NCI-H510A (cell line): ENCODE data around the gene ZER1.
"Not testable (repeated sequence)": the region's sequence is repeated elsewhere in the genome, so short reads cannot be mapped to it uniquely, and the experiment has no call there.

Experiments
- DNase-seq: peaks from one replicate; lab custom pipeline; 2025; lab: John Stamatoyannopoulos, UW

The ZER1 gene

DNA sequence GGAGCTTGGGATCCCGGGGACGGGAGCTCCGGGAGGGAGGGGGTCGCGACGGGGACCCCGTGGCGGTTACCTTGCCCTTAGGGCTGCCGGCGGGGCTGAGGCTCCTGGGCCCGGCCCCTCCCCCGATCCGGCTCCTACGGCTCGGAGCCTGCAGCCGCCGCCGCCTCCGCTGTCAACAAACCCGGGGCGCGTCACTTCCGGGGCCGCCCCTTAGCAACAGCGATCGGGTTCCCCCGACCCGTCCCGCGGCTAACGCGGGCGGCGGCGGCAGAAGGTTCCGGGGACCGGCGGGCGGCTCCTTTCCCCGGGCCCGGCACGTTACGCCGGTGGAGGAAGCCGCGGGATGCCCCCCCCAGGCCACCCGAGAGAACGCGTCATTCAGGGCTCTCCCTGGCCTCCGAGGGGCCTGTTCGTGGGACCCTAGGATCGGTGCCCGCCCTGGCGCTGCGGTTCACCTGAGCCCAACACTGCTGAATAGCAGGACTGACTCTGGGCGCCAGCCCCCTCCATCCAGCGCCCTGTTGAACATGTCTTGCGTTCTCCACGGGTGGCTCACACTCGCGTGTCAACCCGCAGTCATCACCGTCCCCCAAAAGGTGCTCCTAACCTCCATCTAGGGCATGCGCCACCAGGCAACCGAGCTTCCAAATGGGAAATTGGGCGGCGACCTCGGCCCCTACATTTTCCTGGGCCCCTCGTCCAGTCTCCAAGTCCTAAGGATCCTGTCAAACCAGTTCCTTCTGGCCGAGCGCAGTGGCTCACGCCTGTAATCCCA, at the start of gene ZER1:
Gene ZER1, minus strand, starts transcription at position 183 of the 775 bp plus-strand sequence. CDS start 16,362 bp downstream, outside the sequence.
- peak; percentile 90 for DNase-seq

DNA sequence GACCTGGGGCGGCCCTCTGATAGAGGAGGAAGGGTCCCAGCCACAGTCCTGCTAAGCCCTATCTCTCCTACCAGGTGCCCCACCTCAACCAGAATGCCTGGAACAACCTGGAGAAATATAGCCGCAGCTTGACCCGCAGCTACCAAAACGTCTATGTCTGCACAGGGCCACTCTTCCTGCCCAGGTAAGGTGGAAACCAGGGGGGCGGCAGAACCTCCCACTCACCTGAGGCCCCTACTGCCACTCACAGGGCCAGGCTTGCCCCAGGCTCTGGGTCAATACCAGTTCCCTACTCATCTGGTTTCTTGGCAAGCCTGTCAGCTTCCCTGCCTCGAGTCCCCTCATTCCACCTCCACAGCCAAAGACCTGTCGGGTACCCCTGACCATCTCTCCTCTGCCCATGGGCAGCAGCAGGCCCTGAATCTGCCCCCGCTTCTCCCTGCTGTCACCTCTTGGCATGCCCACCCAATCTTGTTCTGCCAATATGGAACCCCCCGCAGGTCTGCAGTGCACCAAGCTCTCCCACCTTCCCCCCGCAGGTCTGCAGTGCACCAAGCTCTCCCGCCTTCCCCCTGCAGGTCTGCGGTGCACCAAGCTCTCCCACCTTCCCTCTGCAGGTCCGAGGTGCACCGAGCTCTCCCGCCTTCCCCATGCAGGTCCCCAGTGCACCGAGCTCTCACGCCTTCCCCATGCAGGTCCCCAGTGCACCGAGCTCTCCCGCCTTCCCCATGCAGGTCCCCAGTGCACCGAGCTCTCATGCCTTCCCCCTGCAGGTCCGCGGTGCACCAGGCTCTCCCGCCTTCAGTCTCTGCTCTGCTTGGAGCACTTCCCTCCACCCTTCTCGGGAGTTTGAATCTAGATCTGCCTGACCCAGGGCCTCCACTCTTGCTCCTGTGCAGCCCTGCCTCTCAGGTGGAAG, 49.2 kb upstream of the ZER1 start:
- no peak for DNase-seq

DNA sequence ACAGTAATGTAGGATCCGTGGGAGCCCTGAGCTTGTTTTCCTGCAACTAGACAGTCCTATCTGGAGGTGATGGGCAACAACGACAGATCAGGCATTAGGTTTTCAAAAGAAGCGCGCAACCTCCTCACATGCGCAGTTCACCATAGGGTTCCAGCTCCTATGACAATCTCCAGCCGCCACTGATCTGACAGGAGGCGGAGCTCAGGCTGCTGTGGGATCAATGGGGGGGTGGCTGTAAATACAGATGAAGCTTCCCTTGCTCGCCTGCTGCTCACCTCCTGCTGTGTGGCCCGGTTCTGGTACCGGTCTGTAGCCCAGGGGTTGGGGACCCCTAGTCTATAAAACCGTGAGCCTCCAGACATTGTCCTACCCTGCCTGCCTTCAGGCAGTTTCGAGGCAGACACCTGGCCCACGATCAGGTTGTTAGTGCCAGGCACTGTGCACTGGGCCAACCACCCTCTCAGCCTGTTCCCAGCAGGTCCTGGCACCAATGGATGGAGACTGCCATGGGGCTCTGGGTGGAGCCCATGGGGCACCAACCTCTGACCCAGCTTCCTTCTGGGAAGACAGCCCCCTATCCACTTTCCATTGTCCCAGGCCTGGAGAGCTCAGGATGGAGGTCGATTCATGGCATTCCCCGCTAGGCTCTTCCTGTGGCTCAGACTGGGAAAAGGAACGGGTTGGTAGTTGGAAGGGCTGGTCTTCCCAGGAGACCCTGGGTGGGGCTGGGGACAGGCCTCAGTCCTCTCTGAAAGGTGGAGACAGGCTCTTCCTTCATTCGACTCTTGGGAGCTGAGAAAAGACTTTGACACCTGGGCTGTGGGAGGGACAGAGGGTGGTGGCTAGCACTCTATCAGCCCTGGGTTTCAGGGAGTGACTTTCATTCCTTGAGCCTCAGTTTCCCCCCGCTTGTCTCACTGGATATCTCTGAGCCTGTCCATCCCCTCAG, 48.3 kb upstream of the ZER1 start:
- DNase-seq, result peak; percentile 68

DNA sequence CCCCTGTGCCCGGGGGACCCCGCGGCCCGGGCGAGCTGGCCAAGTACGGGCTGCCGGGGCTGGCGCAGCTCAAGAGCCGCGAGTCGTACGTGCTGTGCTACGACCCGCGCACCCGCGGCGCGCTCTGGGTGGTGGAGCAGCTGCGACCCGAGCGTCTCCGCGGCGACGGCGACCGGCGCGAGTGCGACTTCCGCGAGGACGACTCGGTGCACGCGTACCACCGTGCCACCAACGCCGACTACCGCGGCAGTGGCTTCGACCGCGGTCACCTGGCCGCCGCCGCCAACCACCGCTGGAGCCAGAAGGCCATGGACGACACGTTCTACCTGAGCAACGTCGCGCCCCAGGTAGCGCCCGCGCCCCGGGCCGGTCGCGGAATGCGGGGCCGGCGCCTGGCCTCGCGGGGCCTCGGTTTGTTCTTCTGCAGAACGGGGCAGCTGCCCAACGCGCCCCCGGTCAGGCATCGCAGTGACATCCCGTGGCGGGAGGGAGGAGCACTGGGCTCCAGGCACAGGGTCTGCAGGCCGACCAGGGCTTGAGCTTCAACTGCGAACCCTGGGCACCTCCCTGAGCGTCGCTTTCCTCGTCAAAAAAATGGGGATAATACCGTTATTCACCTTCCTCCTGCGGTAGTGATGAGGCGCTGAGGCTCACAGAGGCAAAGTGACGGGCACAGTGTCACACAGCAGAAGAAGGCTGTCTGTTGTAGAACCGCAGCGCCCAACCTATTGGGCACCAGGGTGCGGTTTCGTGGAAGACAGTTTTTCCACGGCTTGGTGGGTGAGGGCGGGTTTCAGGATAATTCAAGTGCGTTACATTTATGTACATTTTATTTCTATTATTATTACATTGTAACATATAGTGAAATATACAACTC, 47.4 kb upstream of the ZER1 start:
- no peak for DNase-seq

DNA sequence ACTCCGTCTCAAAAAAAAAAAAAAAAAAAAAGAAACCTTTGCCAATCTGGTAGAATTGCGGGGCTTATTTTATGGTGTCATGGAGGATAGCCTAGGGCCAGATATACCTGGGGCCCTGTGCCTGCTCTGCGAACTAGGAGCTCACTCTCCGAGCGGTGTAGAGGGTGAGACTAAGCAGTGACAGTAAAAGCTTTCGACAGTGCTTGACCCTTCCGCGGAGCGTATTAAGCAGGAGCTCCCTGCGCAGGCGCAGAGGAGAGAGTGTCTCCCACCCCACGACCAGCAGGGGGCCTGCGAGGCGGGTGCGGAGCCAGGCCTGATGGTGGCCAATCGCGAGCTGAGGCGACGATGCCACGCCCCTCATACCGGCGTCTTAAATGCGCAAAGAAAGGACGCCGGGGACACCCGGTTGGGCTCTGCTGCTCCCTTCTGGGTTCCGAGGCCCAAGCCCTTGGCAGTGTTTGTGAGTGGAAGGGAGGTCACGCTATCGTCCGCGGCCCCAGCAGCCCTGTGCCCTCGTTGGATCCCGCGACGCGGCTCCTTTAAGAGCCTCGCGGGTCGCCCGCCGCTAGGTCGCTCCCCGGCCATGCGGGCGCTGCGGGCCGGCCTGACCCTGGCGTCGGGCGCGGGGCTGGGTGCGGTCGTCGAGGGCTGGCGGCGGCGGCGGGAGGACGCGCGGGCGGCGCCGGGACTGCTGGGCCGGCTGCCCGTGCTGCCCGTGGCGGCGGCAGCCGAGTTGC, 46.5 kb upstream of the ZER1 start, which contains the start of gene ENDOG:
Gene ENDOG, plus strand, starts transcription at position 402 of the 740 bp plus-strand sequence. Its CDS starts 185 bp downstream, at position 587.
- DNase-seq, result peak; percentile 96

DNA sequence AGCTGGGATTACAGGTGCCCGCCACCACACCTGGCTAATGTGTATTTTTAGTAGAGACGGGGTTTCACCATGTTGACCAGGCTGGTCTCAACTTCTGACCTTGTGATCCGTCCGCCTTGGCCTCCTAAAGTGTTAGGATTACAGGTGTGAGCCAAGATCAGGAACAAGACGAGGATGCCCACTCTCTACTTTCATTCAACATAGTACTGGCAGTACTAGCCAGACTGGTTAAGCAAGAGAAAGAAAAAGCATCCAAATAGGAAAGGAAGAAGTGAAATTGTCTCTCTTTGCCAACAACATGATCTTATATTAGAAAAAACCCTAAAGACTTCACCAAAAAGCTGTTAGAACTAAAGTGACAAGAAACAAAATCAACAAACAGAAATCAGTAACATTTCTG, 39.1 kb upstream of the ZER1 start:
- no peak for DNase-seq

DNA sequence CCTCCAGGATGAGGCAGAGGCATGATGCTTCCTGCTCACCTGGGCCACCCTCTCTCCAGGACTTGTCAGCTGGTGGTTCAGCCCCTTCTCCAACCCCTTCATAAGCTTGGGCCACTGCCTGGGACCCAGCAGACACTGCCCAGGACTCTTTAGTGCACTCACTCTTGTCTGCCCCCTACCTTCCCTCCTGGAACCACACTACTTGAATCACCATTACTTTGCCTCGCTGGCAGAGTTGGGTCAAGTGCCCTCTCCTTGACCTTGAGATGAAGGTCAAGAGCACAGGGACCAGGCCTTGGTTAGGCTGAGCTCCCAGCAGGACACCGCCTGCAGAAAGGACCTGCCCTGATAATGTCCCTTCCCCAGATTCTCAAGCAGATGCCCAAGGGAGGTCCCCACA, 38.1 kb upstream of the ZER1 start:
- no peak for DNase-seq

DNA sequence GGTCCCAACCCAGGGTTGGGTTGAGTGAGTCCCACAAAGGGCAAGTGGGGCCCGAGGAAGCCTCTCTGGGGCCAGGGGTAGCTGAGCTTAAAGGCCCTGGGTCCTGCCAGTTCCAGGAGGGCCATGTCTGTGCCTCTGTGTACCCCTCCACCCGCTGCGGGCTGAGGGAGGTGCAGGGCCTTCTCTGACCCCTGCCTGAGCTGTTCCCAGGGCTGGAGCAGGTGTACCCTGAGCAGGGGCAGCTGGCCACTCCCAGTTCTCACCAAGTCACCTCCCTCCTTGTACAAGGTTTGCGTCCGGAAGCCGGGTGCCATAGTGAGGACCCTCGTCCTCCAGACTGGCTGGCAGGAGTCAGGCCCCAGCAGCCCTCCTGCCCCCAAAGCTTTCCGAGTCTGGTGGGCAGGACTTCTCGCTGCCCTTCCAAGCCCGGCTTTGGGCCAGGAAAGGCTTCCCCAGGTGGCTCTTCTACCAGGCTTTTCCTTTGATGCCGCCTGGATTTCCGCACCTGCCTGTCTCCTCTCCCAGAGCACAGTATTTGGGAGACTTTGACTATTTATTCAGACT, 37.4 kb upstream of the ZER1 start:
- DNase-seq, result no peak

DNA sequence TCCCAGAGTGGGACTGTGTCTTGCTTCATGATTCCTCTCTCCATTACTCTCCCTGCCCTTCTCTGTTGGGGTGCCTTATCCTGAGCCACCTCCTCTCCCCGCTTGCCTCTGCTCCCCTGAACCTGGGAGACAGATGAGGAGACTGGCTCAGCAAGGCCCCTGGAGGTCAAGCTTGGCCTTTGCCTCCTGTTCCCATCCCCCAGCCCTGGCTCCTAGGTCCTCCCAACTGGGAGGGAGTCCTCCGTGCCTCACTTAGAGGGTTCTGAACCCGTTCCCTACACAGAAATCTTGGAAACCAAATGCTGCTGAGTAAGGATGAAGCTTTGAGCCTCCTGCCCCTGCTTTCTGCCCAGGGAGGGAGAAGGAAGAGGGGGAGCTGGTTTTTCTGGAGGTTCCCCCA, 36.8 kb upstream of the ZER1 start:
- DNase-seq, result no peak

DNA sequence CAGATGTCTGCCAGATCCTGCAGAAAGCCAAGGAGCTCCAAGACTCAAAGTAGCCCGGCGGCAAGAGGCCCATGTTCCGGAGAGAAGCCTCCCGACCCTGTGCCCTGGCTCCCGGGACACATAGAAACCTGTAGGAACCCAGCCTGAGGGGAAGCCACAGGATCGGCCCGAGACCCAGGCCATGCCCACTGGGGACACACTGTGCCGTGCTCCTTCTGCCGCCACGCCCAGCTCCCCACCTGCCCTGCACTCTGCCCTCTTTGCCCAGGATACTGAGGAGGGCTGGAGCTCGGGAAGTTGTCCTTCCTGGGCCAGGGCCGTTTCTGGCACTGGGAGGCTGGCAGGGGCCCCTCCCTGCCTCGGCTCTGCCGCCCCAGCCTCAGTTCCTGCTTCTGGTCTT, 36.1 kb upstream of the ZER1 start:
- DNase-seq, result no peak

DNA sequence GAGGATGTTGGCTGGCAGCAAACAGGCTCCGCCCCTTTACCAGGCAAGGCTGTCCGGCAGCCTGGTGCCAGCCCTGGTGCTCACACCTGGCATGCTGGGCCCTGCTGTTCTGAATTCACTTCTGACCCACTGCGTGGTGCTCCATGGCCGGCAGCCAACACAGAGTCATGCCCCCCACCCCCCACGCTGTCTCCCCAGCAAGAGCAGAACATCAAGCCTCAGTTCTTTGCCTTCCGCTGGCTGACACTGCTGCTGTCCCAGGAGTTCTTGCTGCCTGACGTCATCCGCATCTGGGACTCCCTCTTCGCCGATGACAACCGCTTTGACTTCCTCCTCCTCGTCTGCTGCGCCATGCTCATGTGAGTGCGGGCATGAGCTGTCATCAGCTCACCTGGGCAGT, 33.9 kb upstream of the ZER1 start:
- DNase-seq, result no peak

DNA sequence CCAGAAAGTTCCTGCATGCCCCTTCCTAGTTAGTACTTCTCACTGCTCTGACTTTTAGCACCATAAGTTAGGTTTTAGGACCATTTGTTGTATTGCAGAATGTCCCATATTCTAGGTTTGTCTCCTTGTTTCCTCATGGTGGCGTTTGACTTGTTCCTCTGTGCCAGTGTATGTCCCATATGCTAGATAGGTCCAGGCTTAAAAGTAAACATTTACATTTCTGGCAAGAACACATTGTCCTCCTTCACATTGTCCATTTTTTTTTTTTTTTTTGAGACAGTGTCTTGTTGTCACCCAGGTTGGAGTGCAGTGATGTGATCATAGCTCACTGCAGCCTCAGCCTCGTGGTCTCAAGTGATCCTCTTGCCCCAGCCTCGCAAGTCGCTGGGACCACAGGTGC, 30.8 kb upstream of the ZER1 start:
- DNase-seq, result no peak

DNA sequence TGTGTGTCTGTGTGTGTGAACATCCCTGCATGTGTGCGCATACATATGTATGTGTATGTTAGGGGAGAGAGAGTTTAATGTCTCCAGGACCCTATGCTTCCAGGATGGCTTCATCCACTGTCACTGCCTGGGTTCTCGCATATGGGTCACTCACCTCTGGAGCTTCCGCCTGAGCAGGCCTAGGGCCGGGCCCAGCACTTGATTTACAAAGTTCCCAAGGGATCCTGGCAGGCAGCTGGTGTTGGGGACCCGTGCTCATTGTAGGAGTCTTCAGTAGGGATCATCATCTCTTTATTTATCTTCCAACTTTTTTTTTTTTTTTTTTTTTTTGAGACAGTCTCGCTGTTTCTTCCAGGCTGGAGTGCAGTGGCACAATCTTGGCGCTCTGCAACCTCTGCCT, 28.3 kb upstream of the ZER1 start:
- no peak for DNase-seq

DNA sequence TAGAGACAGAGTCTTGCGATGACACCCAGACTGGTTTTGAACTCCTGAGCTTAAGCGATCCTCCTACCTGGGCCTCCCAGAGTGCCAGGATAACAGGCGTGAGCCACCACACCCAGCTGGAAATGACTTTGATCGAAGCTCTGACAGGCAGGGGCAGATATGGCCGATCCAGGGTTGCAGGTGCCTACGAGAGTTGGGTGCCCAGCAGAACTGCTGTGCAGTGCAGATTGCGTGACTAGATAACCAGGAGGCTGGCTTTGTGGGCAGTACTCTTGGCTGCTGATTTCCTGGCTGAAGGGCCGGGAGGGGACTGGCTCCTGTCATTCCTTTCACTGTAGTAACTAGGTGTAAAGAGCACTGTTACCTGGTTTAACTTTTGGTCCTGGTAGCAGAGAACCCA, 27.2 kb upstream of the ZER1 start:
- no peak for DNase-seq

DNA sequence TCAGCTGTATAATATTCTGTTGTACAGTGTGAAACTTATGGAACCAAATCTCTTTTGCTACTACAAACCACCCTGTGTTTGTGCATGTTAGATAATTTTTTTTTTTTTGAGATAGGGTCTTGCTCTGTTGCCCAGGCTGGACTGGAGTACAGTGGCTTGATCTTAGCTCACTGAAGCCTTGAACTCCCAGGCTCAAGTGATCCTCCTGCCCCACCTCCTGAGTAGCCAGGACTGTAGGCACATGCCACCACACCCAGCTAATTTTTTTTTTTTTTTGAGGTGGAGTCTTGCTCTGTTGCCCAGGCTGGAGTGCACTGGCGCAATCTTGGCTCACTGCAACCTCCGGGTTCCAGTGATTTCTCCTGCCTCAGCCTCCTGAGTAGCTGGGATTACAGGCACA, 23.2 kb upstream of the ZER1 start:
- DNase-seq, result not testable (repeated sequence)

DNA sequence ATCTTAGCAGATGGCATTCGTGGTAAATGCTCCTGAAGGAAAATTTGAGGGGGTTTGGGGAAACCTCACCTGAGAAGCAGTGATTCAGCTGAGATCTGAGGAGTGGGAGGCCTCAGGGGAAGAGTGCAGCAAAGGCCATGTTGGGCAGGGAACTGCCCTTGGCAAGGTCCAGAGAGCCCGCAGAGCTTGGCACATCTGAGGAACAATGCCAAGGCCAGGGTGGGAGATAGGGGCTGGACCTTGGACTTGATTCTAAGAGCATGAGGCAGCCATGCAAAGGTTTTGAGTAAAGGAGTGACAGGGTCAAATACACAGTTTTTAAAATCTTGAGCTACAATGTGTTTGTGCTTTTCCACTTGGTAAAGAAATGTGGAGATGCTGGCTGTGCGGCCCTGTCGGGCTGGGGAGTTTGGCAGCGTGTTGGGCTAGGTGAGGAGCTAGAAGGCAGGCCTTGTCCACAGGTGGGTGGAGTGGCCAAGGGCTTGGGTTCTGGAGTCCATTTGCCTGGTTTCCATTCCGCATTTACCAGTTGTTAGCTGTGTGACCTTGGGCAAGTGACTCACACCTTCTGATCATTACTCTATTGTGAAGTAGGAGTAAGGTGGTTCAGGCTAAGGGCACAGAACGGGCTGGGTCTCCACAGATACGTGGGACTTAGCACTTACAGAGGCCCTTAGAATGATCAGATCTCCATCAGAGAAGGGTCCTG, 21.4 kb upstream of the ZER1 start:
- DNase-seq, result no peak

DNA sequence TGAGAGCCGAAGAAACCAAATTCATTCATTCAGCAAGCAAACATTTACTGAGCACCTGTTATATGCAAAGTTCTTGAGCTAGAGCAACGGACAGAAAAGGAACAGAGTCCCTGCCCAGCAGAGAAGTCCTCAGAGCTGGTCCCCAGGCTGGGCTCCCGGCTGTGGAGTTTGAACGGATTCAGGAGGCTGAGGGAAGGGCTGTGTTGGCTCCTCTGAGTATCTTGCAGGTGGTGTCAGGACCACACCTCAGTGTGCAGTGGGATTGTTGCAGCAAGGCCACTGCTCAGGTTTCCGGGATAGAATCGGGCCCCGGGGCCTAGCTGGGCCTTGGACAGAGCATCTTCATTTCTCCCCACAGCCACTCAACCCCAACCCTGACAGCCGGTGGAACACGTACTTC, 20.4 kb upstream of the ZER1 start:
- no peak for DNase-seq

DNA sequence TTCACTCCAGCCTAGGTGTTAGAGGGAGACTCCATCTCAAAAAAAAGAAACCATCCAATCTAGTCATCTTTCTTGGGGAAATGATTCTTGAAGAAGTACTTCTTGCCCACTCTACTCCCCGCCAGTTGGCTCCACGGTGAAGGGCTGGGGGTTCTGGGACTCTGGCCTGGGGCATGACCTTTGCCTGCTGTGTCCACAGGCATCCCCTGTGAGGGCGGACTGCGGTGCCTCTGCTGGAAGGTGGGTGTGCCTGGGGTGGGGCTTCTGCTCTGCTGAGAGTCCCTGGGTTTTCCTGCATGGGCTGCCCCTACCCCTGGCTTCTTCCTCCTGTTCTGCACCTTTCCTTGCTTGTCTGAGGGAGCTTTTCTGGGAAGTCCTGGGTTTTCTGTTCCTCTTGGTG, 18.8 kb upstream of the ZER1 start:
- no peak for DNase-seq

DNA sequence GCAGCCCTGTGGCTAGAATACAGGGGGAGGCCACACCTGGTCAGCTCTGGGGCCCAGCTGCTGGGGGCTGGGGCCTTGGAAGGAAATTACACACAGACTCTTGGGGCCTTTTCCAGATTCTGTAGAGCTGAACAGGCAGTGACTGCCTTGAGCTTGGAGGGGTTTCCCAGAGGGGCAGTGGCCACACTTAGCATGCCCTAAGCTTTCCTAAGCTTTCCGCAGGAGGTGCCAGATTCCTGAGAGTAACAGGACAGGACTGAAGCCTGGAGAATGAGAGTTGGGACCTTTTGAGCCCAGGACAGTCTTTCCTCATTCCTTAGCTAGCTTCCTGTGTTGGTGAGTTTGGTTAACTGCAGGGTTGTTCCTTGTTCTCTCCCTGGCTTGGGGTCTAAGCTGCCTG, 16.7 kb upstream of the ZER1 start:
- no peak for DNase-seq
